NCI-H2107 treated with DMSO at 0.1 percent for 48 hours (cell line): Measurements from ENCODE around the gene RAPGEF5.

Source experiments
- DNase-seq: peaks from one replicate; lab custom pipeline; 2025; ENCODE audit not compliant: unreplicated experiment; lab: John Stamatoyannopoulos, UW

RAPGEF5 gene

GRCh38 chr7:22129166-22129565, 227.8 kb downstream of the RAPGEF5 start:
- DNase-seq = no peak

GRCh38 chr7:22128528-22128920, 228.4 kb downstream of the RAPGEF5 start:
- DNase-seq = no peak

GRCh38 chr7:22127835-22128527, 229.0 kb downstream of the RAPGEF5 start:
- no peak for DNase-seq

- no peak for DNase-seq
Observed at GRCh38 chr7:22125436-22125835, 231.5 kb downstream of the RAPGEF5 start.

GRCh38 chr7:22124941-22125340, 232.0 kb downstream of the RAPGEF5 start:
- DNase-seq = no peak

GRCh38 chr7:22123139-22123538, 233.8 kb downstream of the RAPGEF5 start:
- DNase-seq = no peak

GRCh38 chr7:22121702-22122474, 235.1 kb downstream of the RAPGEF5 start:
- DNase-seq = no peak

- DNase-seq = no peak
Observed at GRCh38 chr7:22120391-22121053, 236.4 kb downstream of the RAPGEF5 start.

- DNase-seq = no peak
Observed at GRCh38 chr7:22117222-22117621, 239.7 kb downstream of the RAPGEF5 start.

- no peak for DNase-seq
Observed at GRCh38 chr7:22116451-22117030, 240.4 kb downstream of the RAPGEF5 start.

GRCh38 chr7:22115689-22116088, 241.3 kb downstream of the RAPGEF5 start:
- DNase-seq = no peak

- DNase-seq = no peak
Observed at GRCh38 chr7:22114440-22114981, 242.4 kb downstream of the RAPGEF5 start.

- DNase-seq = no peak
Observed at GRCh38 chr7:22113041-22113440, 243.9 kb downstream of the RAPGEF5 start.

- DNase-seq = no peak
Observed at GRCh38 chr7:22111661-22112060, 245.3 kb downstream of the RAPGEF5 start.

GRCh38 chr7:22110881-22111280, 246.1 kb downstream of the RAPGEF5 start:
- no peak for DNase-seq

GRCh38 chr7:22110227-22110839, 246.6 kb downstream of the RAPGEF5 start:
- DNase-seq = peak; percentile 87

GRCh38 chr7:22109761-22110160, 247.2 kb downstream of the RAPGEF5 start:
- DNase-seq = peak; percentile 5

- no peak for DNase-seq
Observed at GRCh38 chr7:22108151-22108845, 248.7 kb downstream of the RAPGEF5 start.

- no peak for DNase-seq
Observed at GRCh38 chr7:22105550-22105949, 251.4 kb downstream of the RAPGEF5 start.
